ENCODE measurements around the gene CRYBG2.

DNA sequence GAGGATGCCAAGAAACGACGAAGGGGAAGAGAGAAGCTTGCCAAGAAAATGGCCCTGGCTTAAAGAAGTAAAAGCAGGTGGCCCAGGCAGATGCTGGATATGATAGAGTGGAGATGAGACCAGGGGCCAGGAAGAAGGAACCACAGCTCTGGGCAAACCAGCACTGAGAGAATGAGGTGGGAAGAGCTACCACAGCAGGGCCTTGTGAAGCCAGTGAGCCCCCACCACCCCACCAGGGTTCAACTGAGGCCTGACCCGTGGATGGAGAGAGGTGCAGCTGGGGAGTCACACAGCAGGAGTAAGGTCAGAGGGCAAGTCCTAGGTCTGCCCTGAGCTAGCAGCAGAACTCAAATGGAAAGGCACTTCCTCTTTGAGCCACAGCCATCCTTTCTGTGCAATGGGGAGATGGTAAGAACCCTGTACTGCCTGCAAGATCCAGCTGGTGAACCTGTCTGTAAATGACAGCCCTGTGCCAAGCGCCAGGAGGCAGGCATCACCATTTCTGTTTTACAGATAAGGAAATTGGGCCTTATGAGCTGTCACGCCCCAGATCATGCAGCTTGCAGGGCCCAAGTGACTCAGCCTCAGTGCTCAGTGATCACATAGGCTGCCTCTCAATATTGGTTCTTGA is 65.5 kb downstream of the CRYBG2 start:
- TF ChIP-seq, protein P1, sequence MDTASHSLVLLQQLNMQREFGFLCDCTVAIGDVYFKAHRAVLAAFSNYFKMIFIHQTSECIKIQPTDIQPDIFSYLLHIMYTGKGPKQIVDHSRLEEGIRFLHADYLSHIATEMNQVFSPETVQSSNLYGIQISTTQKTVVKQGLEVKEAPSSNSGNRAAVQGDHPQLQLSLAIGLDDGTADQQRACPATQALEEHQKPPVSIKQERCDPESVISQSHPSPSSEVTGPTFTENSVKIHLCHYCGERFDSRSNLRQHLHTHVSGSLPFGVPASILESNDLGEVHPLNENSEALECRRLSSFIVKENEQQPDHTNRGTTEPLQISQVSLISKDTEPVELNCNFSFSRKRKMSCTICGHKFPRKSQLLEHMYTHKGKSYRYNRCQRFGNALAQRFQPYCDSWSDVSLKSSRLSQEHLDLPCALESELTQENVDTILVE (CRISPR knock-in tag; IDR thresholded peaks at IDR 0.05): no peak
- no peak for TF ChIP-seq RBFOX2 (IDR thresholded peaks at IDR 0.05; ENCODE audit: low read depth, low read length)
- no peak for TF ChIP-seq ZFX (CRISPR knock-in tag; IDR thresholded peaks at IDR 0.05; ENCODE audit: low read depth)
- TF ChIP-seq, protein P2, sequence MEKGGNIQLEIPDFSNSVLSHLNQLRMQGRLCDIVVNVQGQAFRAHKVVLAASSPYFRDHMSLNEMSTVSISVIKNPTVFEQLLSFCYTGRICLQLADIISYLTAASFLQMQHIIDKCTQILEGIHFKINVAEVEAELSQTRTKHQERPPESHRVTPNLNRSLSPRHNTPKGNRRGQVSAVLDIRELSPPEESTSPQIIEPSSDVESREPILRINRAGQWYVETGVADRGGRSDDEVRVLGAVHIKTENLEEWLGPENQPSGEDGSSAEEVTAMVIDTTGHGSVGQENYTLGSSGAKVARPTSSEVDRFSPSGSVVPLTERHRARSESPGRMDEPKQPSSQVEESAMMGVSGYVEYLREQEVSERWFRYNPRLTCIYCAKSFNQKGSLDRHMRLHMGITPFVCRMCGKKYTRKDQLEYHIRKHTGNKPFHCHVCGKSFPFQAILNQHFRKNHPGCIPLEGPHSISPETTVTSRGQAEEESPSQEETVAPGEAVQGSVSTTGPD (CRISPR knock-in tag; IDR thresholded peaks at IDR 0.05): no peak
- TF ChIP-seq KDM5B (CRISPR knock-in tag; IDR thresholded peaks at IDR 0.05; ENCODE audit: borderline replicate concordance): no peak
- no peak for TF ChIP-seq KAT8 (CRISPR knock-in tag; IDR thresholded peaks at IDR 0.05)
- no peak for TF ChIP-seq ZFP36 (IDR thresholded peaks at IDR 0.05; ENCODE audit: borderline replicate concordance, low read depth, low read length, partially characterized antibody)
- TF ChIP-seq SALL2 (CRISPR knock-in tag; IDR thresholded peaks at IDR 0.05): no peak
- no peak for TF ChIP-seq POLR2A (IDR thresholded peaks at IDR 0.05; ENCODE audit: insufficient read depth in 1 of 2, low read depth in 2 of 2, low read length in 2 of 2)
- TF ChIP-seq KDM3A (CRISPR knock-in tag; IDR thresholded peaks at IDR 0.05; ENCODE audit: low read depth): no peak
- TF ChIP-seq ZNF644 (CRISPR knock-in tag; IDR thresholded peaks at IDR 0.05; ENCODE audit: low read depth): no peak
- no peak for TF ChIP-seq NPAS2 (CRISPR knock-in tag; IDR thresholded peaks at IDR 0.05; ENCODE audit: borderline replicate concordance)
- no peak for TF ChIP-seq EZH2 (conservative IDR thresholded peaks at IDR 0.05; ENCODE audit: low read depth, low read length)
